Trophoblast cell (in vitro differentiated cells and primary cell): ENCODE results near the gene KCMF1.
A peak's percentile ranks its signal among the peaks of the same experiment; 100 is the strongest.
"Not testable (repeated sequence)": the region's sequence is repeated elsewhere in the genome, so short reads cannot be mapped to it uniquely, and the experiment has no call there.

Experiments
- DNase-seq, 2 donors: peaks; one replicate each; pipeline ENCODE4 v3.0.0-alpha.2; 2016
- H2AFZ ChIP-seq: 2 replicates; pipeline ENCODE4 v1.6.1; 2013; ENCODE audit warnings: low read length, moderate library complexity, mild to moderate bottlenecking; ENCODE audit not compliant: insufficient read depth, poor library complexity
- H2AK5ac ChIP-seq: 2 replicates; pipeline ENCODE4 v1.6.1; 2013; ENCODE audit warnings: mild to moderate bottlenecking, low read length
- H2BK120ac ChIP-seq: 2 replicates; pipeline ENCODE4 v1.6.1; 2013; ENCODE audit warnings: low read length, mild to moderate bottlenecking, moderate library complexity; ENCODE audit not compliant: insufficient read depth, poor library complexity
- H2BK12ac ChIP-seq: 2 replicates; pipeline ENCODE4 v1.6.1; 2013; ENCODE audit warnings: mild to moderate bottlenecking, low read length, moderate library complexity
- H2BK5ac ChIP-seq: 2 replicates; pipeline ENCODE4 v1.6.1; 2013; ENCODE audit warnings: low read length, low read depth, moderate library complexity, mild to moderate bottlenecking; ENCODE audit not compliant: poor library complexity
- H3K14ac ChIP-seq: 2 replicates; pipeline ENCODE4 v1.6.1; 2013; ENCODE audit warnings: mild to moderate bottlenecking, low read length
- H3K18ac ChIP-seq: 2 replicates; pipeline ENCODE4 v1.6.1; 2013; ENCODE audit warnings: mild to moderate bottlenecking, low read length
- H3K23ac ChIP-seq: 2 replicates; pipeline ENCODE4 v1.6.1; 2013; ENCODE audit warnings: low read length
- H3K27ac ChIP-seq: 2 replicates; pipeline ENCODE4 v1.5.1; 2013; ENCODE audit warnings: low read depth, mild to moderate bottlenecking, inconsistent platforms, low read length, moderate library complexity
- H3K27me3 ChIP-seq: 2 replicates; pipeline ENCODE4 v1.6.1; 2013; ENCODE audit warnings: inconsistent platforms, mild to moderate bottlenecking, low read length, moderate library complexity; ENCODE audit not compliant: insufficient read depth
- H3K36me3 ChIP-seq, 2 experiments: 1 replicate in 1 of 2; 2 replicates in 1 of 2; pipeline ENCODE4 v1.6.1; 2013; ENCODE audit warnings: low read length in 2 of 2, mild to moderate bottlenecking in 2 of 2, moderate library complexity in 1 of 2; ENCODE audit not compliant: insufficient read depth in 2 of 2, control insufficient read depth in 1 of 2
- H3K4ac ChIP-seq: 2 replicates; pipeline ENCODE4 v1.6.1; 2013; ENCODE audit warnings: low read depth, mild to moderate bottlenecking, low read length, moderate library complexity
- H3K4me1 ChIP-seq, 2 experiments: 1 replicate in 1 of 2; 2 replicates in 1 of 2; pipeline ENCODE4 v1.6.1; 2013; ENCODE audit warnings: low read length in 2 of 2, mild to moderate bottlenecking in 2 of 2, moderate library complexity in 1 of 2; ENCODE audit not compliant: insufficient read depth in 2 of 2, control insufficient read depth in 1 of 2
- H3K4me2 ChIP-seq: 2 replicates; pipeline ENCODE4 v1.6.1; 2013; ENCODE audit warnings: inconsistent platforms, mild to moderate bottlenecking, low read length, moderate library complexity
- H3K4me3 ChIP-seq: 2 replicates; pipeline ENCODE4 v1.5.1; 2013; ENCODE audit warnings: mild to moderate bottlenecking, low read depth, low read length, inconsistent platforms
- H3K79me1 ChIP-seq: one replicate; pipeline ENCODE4 v1.6.1; 2013; ENCODE audit warnings: low read length
- H3K79me2 ChIP-seq: 2 replicates; pipeline ENCODE4 v1.6.1; 2013; ENCODE audit warnings: low read length, mild to moderate bottlenecking; ENCODE audit not compliant: control insufficient read depth, insufficient read depth, poor library complexity
- H3K9ac ChIP-seq: 2 replicates; pipeline ENCODE4 v1.6.1; 2013; ENCODE audit warnings: mild to moderate bottlenecking, low read length
- H3K9me3 ChIP-seq: 2 replicates; pipeline ENCODE4 v1.6.1; 2013; ENCODE audit warnings: low read depth, mild to moderate bottlenecking, control low read depth, inconsistent platforms, low read length; ENCODE audit not compliant: insufficient read depth
- H4K12ac ChIP-seq: 2 replicates; pipeline ENCODE4 v1.6.1; 2013; ENCODE audit warnings: low read depth, mild to moderate bottlenecking, low read length, moderate library complexity
- H4K8ac ChIP-seq: 2 replicates; pipeline ENCODE4 v1.6.1; 2013; ENCODE audit warnings: low read depth, mild to moderate bottlenecking, low read length, moderate library complexity
- H4K91ac ChIP-seq: one replicate; pipeline ENCODE4 v1.6.1; 2013; ENCODE audit warnings: low read depth, mild to moderate bottlenecking, low read length, moderate library complexity
- WGBS: extraction: QIAGEN DNeasy Blood & Tissue Kit; methylation state at CpG from one replicate; pipeline ENCODE4 v1.1.7; 2013; ENCODE audit warnings: missing lambda C conversion rate; ENCODE audit not compliant: insufficient read length, insufficient coverage; ENCODE audit errors: extremely low coverage; 5-methylcytosine and 5-hydroxymethylcytosine counted together

The KCMF1 gene

GRCh38 chr2:84942964-84943421 lies 28.0 kb upstream of the KCMF1 start:
- Histone ChIP-seq H3K4ac (no peak overlapping the region), H2BK12ac (no peak overlapping the region), H3K9me3 (no peaks in the 10 kb centered on the region), H3K36me3 (no peaks in the 10 kb centered on the region), H3K14ac (no peak overlapping the region), H4K8ac (no peak overlapping the region), H3K4me2 (no peak overlapping the region), H3K79me1 (no peaks in the 10 kb centered on the region), H3K4me1 (peaks cover 6 to 10% of the 10 kb centered on the region in 2 experiments), H3K27ac (no peak overlapping the region), H2BK120ac (no peak overlapping the region), H2AFZ (no peak overlapping the region), H2BK5ac (no peak overlapping the region), H4K12ac (no peak overlapping the region), H3K23ac (no peak overlapping the region), H2AK5ac (no peak overlapping the region), H4K91ac (no peak overlapping the region), H3K79me2 (no peaks in the 10 kb centered on the region), H3K9ac (no peak overlapping the region), H3K4me3 (no peak overlapping the region), H3K27me3 (no peaks in the 10 kb centered on the region), H3K18ac (no peak overlapping the region)
- DNase-seq = no peak
- WGBS = no CpG with 5 or more reads among the region's 4 CpGs

- no peak for DNase-seq
- no peak overlapping the region for H3K4me3 ChIP-seq
- no CpG with 5 or more reads among the region's 7 CpGs for WGBS
- H3K27ac ChIP-seq = no peak overlapping the region
- no peak overlapping the region for H2BK12ac ChIP-seq
- no peak overlapping the region for H2AK5ac ChIP-seq
- no peaks in the 10 kb centered on the region for H3K36me3 ChIP-seq
- no peak overlapping the region for H3K18ac ChIP-seq
- no peaks in the 10 kb centered on the region for H3K79me2 ChIP-seq
- H3K4me2 ChIP-seq = no peak overlapping the region
- H4K12ac ChIP-seq = no peak overlapping the region
- no peak overlapping the region for H2BK5ac ChIP-seq
- no peaks in the 10 kb centered on the region for H3K79me1 ChIP-seq
- no peak overlapping the region for H3K9ac ChIP-seq
- H2AFZ ChIP-seq = no peak overlapping the region
- H2BK120ac ChIP-seq = no peak overlapping the region
- H3K23ac ChIP-seq = no peak overlapping the region
- no peak overlapping the region for H4K8ac ChIP-seq
- no peak overlapping the region for H3K14ac ChIP-seq
- no peak overlapping the region for H3K4ac ChIP-seq
- no peaks in the 10 kb centered on the region for H3K9me3 ChIP-seq
- no peak overlapping the region for H4K91ac ChIP-seq
- H3K4me1 ChIP-seq = peaks cover 6 to 10% of the 10 kb centered on the region in 2 experiments
- no peaks in the 10 kb centered on the region for H3K27me3 ChIP-seq
Measured at GRCh38 chr2:84944295-84944909, 26.6 kb upstream of the KCMF1 start.

DNA sequence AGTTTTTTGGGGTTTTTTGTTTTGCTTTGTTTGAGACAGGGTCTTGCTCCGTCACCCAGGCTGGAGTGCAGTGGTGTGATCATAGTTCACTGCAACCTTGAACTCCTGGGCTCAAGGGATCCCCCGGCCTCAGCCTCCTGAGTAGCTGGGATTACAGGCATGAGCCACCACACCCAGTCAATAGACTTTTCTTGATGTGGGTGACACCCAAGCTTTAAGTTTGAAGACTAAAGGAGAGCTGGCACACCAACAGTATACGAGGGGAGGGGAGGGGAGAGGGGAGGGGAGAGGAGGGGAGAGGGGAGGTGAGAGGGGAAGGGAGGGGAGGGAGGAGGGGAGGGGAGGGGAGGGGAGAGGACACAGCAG lies 25.1 kb upstream of the KCMF1 start:
- not testable (repeated sequence) for H2BK120ac ChIP-seq, H2AFZ ChIP-seq, H2BK12ac ChIP-seq, H4K12ac ChIP-seq, H3K18ac ChIP-seq, H3K36me3 ChIP-seq, H3K4me2 ChIP-seq, H3K79me1 ChIP-seq, DNase-seq, H3K27me3 ChIP-seq, H3K23ac ChIP-seq, H3K79me2 ChIP-seq, H3K9me3 ChIP-seq, H3K4me3 ChIP-seq, H4K91ac ChIP-seq, H2AK5ac ChIP-seq, H3K14ac ChIP-seq, H4K8ac ChIP-seq, H3K4ac ChIP-seq, H3K27ac ChIP-seq, H3K9ac ChIP-seq, H2BK5ac ChIP-seq
- H3K4me1 ChIP-seq = peaks cover 6 to 10% of the 10 kb centered on the region in 2 experiments
- WGBS = no CpG with 5 or more reads among the region's 3 CpGs

GRCh38 chr2:84946204-84947009 lies 24.6 kb upstream of the KCMF1 start:
- Histone ChIP-seq H3K27ac (peak overlapping the region; percentile 24), H4K12ac (no peak overlapping the region), H3K79me2 (no peaks in the 10 kb centered on the region), H3K4me1 (peaks cover 6 to 10% of the 10 kb centered on the region in 2 experiments), H2AK5ac (no peak overlapping the region), H2AFZ (peak overlapping the region; percentile 3), H3K79me1 (no peaks in the 10 kb centered on the region), H3K4me2 (no peak overlapping the region), H2BK12ac (peak overlapping the region; percentile 34), H3K18ac (no peak overlapping the region), H2BK120ac (no peak overlapping the region), H3K36me3 (no peaks in the 10 kb centered on the region), H3K9ac (no peak overlapping the region), H3K23ac (no peak overlapping the region), H2BK5ac (no peak overlapping the region), H3K27me3 (no peaks in the 10 kb centered on the region), H3K4me3 (no peak overlapping the region), H4K91ac (no peak overlapping the region), H3K9me3 (no peaks in the 10 kb centered on the region), H3K14ac (no peak overlapping the region), H4K8ac (peak overlapping the region; percentile 46), H3K4ac (no peak overlapping the region)
- DNase-seq = peak; percentile 69 to 84
- no CpG with 5 or more reads among the region's 12 CpGs for WGBS
